PC-9 (cell line): ENCODE results near the gene DUXB.

Experiments
- CTCF ChIP-seq: fragments of 200-600 bp; sonication (generic); conservative IDR thresholded peaks from 2 replicates; pipeline ENCODE4 v1.6.1; 2017; ENCODE audit warnings: mixed run types, antibody characterized with exemption, mild to moderate bottlenecking, moderate library complexity
- EZH2 ChIP-seq: fragments of 200-600 bp; sonication (generic); IDR thresholded peaks from 2 replicates; pipeline ENCODE4 v1.8.0; 2017; ENCODE audit warnings: antibody characterized with exemption, low read depth

GRCh38 chr16:75697571-75697970 lies 3.7 kb downstream of the DUXB start:
- TF ChIP-seq EZH2 (no peak), CTCF (no peak)
